Natural killer cell (primary cell): ENCODE results near the gene SNED1. TPM values are rescaled to one million over a fixed set of nuclear protein-coding genes. Genes with fewer than 3 reads are reported as not detected.

ENCODE experiments used
- ATAC-seq, 3 donors: fragments of 150-1000 bp in 2 of 3; fragments of 200-7000 bp in 1 of 3; cut with Tn5 transposase; 1 replicate in 1 of 3; 2 replicates in 2 of 3; pipeline ENCODE4 v1.10.0; 2021; ENCODE audit warnings: mild to moderate bottlenecking in 2 of 3, moderate library complexity in 2 of 3
- DNase-seq, 2 donors: peaks; one replicate each; pipeline versions ENCODE4 v3.0.0 to v3.0.0-alpha.2; 2013 to 2021; ENCODE audit warnings: mixed read lengths in 1 of 2
- H3K27ac ChIP-seq: one replicate; pipeline ENCODE4 v1.5.1; 2013; ENCODE audit warnings: mild to moderate bottlenecking, low read length
- H3K27me3 ChIP-seq: one replicate; pipeline ENCODE4 v1.6.1; 2013; ENCODE audit warnings: low read length; ENCODE audit not compliant: control insufficient read depth, insufficient read depth
- H3K36me3 ChIP-seq: one replicate; pipeline ENCODE4 v1.6.1; 2013; ENCODE audit warnings: low read length; ENCODE audit not compliant: control insufficient read depth, insufficient read depth
- H3K4me1 ChIP-seq: one replicate; pipeline ENCODE4 v1.6.1; 2013; ENCODE audit warnings: low read length; ENCODE audit not compliant: control insufficient read depth, insufficient read depth
- H3K4me3 ChIP-seq: one replicate; pipeline ENCODE4 v1.5.1; 2013; ENCODE audit warnings: low read length
- H3K9me3 ChIP-seq: one replicate; pipeline ENCODE4 v1.6.1; 2013; ENCODE audit warnings: low read length; ENCODE audit not compliant: control insufficient read depth, insufficient read depth
- H3K27ac Mint-ChIP-seq, 2 donors: one replicate each; pipeline ENCODE4 v1.8.0; 2022; ENCODE audit warnings: mild to moderate bottlenecking in 2 of 2, mixed read lengths in 2 of 2, moderate library complexity in 1 of 2
- H3K27me3 Mint-ChIP-seq, 2 donors: one replicate each; pipeline ENCODE4 v1.8.0; 2022; ENCODE audit warnings: low read depth in 2 of 2, mixed read lengths in 2 of 2
- H3K36me3 Mint-ChIP-seq: one replicate; pipeline ENCODE4 v1.8.0; 2022; ENCODE audit warnings: mixed read lengths
- H3K4me1 Mint-ChIP-seq, 2 donors: one replicate each; pipeline ENCODE4 v1.8.0; 2022; ENCODE audit warnings: mixed read lengths in 2 of 2
- H3K4me3 Mint-ChIP-seq: one replicate; pipeline ENCODE4 v1.8.0; 2022; ENCODE audit warnings: mild to moderate bottlenecking, moderate library complexity, mixed read lengths
- H3K9me3 Mint-ChIP-seq, 2 donors: one replicate each; pipeline ENCODE4 v1.8.0; 2022; ENCODE audit warnings: mixed read lengths in 2 of 2
- WGBS: methylation state at CpG from one replicate; pipeline ENCODE4 v1.1.7; 2013; ENCODE audit warnings: missing lambda C conversion rate; ENCODE audit not compliant: insufficient coverage; 5-methylcytosine and 5-hydroxymethylcytosine counted together
- intact Hi-C: fragments of 100-400 bp; cut with micrococcal nuclease; formaldehyde crosslinking; loops from one replicate; pipeline ENCODE4 v1.14.2; 2022
- total RNA-seq, 4 donors: library from RNA; stranded (reverse); fragments of 120-200 nt in 1 of 4; gene quantifications; one replicate each; pipeline versions ENCODE4 v1.2.3 to v1.2.4, GENCODE V29; 2013 to 2022
- TF ChIP-seq, protein P1 (sequence below): fragments of 200-600 bp; IDR thresholded peaks from one replicate; pipeline ENCODE4 v1.8.0; 2022; ENCODE audit warnings: antibody characterized with exemption

SNED1 gene
- total RNA-seq, 3 donors from 2014 or later (not counting 1 experiment from before 2014, with no cell fraction given) = 0.97 to 4.9 (median 2.5) TPM

DNA sequence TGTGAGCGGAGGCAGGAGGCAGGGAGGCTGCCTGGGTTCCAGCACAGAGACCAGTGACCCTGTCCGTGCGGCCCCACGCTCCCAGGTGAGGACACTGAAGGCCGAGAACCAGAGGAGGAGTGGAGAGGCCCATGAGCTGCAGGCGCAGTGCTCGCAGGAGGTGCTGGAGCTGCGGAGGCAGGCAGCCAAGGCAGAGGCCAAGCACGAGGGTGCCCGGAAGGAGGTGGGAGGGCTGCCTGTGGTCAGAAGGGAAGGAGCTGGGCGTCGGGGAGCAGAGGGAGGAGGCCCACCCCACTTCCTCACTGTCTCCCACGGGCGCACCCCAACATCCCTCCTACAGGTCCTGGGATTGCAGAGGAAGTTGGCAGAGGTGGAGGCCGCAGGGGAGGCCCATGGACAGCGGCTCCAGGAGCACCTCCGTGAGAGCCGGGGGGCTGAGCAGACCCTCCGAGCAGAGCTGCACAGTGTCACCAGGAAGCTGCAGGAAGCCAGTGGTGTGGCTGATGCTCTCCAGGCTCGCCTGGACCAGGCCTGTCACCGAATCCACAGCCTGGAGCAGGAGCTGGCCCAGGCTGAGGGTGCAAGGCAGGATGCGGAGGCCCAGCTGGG lies 33.0 kb upstream of the SNED1 start:
- no peak overlapping the region for H3K27ac ChIP-seq
- Mint-ChIP-seq H3K36me3 (no peaks in the 10 kb centered on the region), H3K4me1 (no peaks in the 10 kb centered on the region), H3K27me3 (no peaks in the 10 kb centered on the region), H3K4me3 (no peak overlapping the region), H3K27ac (no peak overlapping the region), H3K9me3 (no peaks in the 10 kb centered on the region)
- H3K4me3 ChIP-seq = no peak overlapping the region
- no peaks in the 10 kb centered on the region for H3K27me3 ChIP-seq
- H3K36me3 ChIP-seq = no peaks in the 10 kb centered on the region
- ATAC-seq (no peak), DNase-seq (no peak)
- no peaks in the 10 kb centered on the region for H3K9me3 ChIP-seq
- 44% methylated on average over 18 of the region's 22 CpGs for WGBS
- intact Hi-C loops = no loop called here
- peaks cover 5% of the 10 kb centered on the region for H3K4me1 ChIP-seq
- TF ChIP-seq, protein P1, sequence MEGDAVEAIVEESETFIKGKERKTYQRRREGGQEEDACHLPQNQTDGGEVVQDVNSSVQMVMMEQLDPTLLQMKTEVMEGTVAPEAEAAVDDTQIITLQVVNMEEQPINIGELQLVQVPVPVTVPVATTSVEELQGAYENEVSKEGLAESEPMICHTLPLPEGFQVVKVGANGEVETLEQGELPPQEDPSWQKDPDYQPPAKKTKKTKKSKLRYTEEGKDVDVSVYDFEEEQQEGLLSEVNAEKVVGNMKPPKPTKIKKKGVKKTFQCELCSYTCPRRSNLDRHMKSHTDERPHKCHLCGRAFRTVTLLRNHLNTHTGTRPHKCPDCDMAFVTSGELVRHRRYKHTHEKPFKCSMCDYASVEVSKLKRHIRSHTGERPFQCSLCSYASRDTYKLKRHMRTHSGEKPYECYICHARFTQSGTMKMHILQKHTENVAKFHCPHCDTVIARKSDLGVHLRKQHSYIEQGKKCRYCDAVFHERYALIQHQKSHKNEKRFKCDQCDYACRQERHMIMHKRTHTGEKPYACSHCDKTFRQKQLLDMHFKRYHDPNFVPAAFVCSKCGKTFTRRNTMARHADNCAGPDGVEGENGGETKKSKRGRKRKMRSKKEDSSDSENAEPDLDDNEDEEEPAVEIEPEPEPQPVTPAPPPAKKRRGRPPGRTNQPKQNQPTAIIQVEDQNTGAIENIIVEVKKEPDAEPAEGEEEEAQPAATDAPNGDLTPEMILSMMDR = no peak

DNA sequence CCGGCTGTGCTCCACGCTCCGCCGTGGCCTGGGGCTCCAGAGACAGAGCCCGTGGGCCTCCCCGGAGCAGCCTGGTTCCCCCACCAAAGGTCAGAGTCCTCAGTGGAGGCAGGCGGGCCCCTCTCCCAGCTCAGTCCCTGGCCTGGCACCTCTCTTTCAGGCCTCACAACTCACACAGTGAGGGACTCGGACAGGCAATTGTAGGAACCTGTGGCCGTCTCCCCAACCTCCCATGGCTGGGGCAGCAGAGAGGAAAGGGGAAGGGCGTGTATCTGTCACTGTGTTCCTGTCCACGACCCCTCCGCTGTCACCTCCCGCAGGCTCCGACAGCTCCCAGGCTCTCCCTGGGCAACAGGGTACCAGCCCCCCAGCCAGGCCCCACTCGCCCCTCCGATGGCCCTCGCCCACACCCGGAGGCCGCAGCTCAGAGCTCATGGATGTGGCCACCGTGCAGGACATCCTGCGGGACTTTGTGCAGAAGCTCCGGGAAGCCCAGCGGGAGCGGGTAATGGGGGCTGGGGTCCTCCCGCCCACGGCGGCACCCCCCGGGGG lies 32.4 kb upstream of the SNED1 start:
- WGBS = 76% methylated on average over 28 of the region's 28 CpGs
- Histone ChIP-seq H3K4me3 (no peak overlapping the region), H3K27me3 (no peaks in the 10 kb centered on the region), H3K9me3 (no peaks in the 10 kb centered on the region), H3K4me1 (peaks cover 5% of the 10 kb centered on the region), H3K36me3 (no peaks in the 10 kb centered on the region), H3K27ac (no peak overlapping the region)
- no peak overlapping the region for H3K27ac Mint-ChIP-seq
- TF ChIP-seq, protein P1 = no peak
- no peak for ATAC-seq
- no peaks in the 10 kb centered on the region for H3K36me3 Mint-ChIP-seq
- DNase-seq = no peak
- H3K27me3 Mint-ChIP-seq = no peaks in the 10 kb centered on the region
- no peak overlapping the region for H3K4me3 Mint-ChIP-seq
- H3K9me3 Mint-ChIP-seq = no peaks in the 10 kb centered on the region
- H3K4me1 Mint-ChIP-seq = no peaks in the 10 kb centered on the region
- intact Hi-C loops = no loop called here

DNA sequence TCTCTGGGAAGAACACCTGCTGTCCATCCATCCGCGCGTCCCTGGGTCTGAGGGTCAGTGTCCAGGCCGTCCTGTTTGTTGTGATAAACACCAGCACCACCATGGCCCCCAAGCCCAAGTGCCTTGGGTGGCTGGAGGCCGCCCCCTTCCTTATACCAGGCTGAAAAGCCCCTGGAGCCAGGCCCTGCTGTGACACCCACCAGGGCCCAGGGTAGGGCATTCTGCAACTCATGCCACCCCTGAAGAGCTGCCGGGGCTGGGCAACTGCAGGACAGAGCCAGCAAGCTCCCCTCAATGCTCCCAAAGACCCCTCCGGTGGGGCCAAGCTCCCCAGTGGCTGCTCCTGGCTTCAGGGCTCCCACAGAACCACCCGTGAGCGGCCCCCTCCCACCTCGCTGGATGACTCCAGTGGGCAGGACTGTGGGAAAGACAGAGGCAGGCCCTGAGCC lies 31.9 kb upstream of the SNED1 start:
- H3K9me3 ChIP-seq = no peaks in the 10 kb centered on the region
- intact Hi-C loops = no loop called here
- TF ChIP-seq, protein P1 = no peak
- no peaks in the 10 kb centered on the region for H3K36me3 ChIP-seq
- Mint-ChIP-seq H3K36me3 (no peaks in the 10 kb centered on the region), H3K9me3 (no peaks in the 10 kb centered on the region), H3K4me3 (no peak overlapping the region), H3K27me3 (no peaks in the 10 kb centered on the region), H3K4me1 (no peaks in the 10 kb centered on the region), H3K27ac (no peak overlapping the region)
- H3K27me3 ChIP-seq = no peaks in the 10 kb centered on the region
- no peak for ATAC-seq
- H3K4me1 ChIP-seq = peaks cover 5% of the 10 kb centered on the region
- no peak overlapping the region for H3K4me3 ChIP-seq
- no peak overlapping the region for H3K27ac ChIP-seq
- 91% methylated on average over 10 of the region's 10 CpGs for whole genome bisulfite sequencing
- DNase-seq = no peak
